Endometrium (tissue), 2 donors: ENCODE measurements around the gene GDPD3.

Experiments
- FAIRE-seq: peaks from 2 replicates; lab custom pipeline; 2012; peaks lifted over from hg19 to GRCh38; lab: Jason Lieb, UNC
- donor health status: control.
- donor health status: control.

The GDPD3 gene

DNA sequence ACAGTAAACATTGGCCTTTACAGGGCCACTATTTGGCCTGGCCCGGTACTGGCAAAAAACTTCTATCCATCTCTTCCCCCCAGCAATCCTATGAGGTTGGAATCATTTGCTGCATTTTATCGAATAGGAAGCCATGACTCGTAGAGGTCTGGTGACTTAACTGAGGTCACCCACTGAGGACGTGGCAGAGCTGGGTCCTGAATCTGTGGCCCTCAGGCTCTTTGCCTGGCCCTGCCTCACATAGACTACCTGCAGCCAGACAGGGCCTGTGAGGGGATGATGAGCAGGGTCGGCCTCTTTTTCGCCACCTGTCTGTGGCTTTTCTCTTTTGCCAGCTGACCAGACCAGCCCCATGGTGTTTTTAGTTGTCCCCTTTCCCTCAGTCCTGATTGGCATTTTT lies 35.7 kb downstream of the GDPD3 start:
- FAIRE-seq, result no peak

DNA sequence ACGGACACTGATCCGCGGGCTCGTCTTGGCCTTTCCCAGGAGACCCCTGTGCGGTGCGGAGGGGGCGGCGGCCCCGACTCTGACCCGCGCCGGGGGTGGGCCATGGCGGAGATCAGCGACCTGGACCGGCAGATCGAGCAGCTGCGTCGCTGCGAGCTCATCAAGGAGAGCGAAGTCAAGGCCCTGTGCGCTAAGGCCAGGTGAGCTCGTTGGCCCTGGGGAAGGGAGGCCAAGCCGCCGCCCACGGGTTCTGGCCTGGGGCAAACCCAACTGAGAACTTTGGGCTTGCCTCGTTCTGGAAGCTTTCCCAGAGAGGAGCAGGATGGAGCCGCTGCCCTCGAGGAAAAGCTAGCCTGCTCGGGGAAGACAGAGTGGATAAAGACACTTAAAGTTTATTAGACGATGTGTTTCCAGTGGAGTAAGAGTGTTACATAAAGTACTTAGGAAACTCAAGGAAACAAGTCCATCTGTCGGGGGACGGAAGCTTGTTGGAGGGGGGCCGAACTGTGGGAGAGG lies 37.0 kb downstream of the GDPD3 start:
- no peak for FAIRE-seq

DNA sequence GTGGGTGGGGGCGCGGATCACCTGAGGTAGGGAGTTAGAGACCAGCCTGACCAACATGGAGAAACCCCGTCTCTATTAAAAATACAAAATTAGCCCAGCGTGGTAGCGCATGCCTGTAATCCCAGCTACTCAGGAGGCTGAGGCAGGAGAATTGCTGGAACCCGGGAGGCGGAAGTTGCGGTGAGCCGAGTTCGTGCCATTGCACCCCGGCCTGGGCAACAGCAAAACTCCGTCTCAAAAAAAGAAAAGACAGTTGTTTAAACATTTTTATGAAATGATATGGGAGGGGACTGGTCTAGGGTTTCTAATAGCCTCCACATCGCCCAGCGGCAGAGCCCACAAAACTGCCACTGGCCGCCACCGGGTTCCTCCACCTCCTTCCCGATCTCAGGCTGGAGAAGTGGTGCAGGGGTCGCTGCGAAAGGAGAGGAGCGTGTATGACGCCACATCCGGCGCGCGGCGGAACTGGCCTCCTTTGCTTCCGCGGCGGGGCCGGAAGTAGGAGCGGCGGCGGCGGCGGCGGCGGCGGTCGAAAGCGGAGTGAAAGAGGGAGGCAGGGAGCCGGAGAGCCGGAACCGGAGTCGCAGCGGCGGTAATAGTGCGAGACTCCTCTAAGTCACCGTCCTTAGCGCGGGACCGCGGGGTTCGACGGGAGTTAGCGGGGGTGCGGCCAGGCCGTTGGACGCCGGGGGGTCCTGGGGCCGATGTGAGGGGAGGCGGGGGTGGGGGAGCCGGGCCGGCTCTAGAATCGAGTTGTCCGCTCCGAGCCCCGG lies 37.6 kb downstream of the GDPD3 start, which contains the start of gene PPP4C:
TSS of gene PPP4C (plus strand) at position 492 of the 773 bp plus-strand sequence. CDS start 384 bp downstream, outside the sequence.
- FAIRE-seq, result no peak

DNA sequence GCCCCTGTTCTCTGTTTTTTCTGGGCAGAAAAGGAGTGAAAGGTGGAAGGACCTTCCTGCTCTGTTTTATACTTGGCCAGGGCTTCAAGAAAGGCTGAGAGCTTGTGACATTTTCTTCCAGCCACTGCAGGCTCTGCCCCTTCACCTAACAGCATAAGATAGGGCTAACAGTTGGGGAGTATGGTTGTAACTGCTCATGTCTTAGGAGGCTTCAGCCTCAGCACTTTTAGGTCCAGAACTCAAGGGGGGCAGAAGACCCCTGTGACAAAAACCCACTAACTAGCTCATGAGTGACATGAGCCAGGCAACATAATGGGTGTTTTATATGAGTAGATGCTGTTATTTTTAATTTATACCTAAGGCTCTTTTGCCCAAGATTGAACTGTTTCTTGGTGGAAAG lies 42.8 kb downstream of the GDPD3 start:
- no peak for FAIRE-seq

DNA sequence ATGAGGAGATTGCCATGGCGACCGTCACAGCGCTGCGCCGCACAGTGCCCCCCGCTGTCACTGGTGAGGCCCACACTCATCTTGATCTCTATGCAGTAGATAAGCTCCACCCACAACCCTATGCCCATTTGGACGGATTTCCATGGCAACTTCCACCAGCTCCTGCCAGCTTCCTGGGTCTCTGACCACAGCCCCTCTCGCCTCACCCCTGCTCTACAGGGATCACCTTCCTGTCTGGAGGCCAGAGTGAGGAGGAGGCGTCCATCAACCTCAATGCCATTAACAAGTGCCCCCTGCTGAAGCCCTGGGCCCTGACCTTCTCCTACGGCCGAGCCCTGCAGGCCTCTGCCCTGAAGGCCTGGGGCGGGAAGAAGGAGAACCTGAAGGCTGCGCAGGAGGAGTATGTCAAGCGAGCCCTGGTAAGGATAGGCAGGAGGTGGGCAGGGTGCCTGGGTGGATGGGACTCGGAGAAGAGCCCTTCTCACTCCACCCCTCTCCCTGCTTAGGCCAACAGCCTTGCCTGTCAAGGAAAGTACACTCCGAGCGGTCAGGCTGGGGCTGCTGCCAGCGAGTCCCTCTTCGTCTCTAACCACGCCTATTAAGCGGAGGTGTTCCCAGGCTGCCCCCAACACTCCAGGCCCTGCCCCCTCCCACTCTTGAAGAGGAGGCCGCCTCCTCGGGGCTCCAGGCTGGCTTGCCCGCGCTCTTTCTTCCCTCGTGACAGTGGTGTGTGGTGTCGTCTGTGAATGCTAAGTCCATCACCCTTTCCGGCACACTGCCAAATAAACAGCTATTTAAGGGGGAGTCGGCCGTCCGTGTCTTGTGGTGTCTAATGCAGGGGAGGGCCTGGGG lies 43.5 kb downstream of the GDPD3 start:
- no peak for FAIRE-seq

DNA sequence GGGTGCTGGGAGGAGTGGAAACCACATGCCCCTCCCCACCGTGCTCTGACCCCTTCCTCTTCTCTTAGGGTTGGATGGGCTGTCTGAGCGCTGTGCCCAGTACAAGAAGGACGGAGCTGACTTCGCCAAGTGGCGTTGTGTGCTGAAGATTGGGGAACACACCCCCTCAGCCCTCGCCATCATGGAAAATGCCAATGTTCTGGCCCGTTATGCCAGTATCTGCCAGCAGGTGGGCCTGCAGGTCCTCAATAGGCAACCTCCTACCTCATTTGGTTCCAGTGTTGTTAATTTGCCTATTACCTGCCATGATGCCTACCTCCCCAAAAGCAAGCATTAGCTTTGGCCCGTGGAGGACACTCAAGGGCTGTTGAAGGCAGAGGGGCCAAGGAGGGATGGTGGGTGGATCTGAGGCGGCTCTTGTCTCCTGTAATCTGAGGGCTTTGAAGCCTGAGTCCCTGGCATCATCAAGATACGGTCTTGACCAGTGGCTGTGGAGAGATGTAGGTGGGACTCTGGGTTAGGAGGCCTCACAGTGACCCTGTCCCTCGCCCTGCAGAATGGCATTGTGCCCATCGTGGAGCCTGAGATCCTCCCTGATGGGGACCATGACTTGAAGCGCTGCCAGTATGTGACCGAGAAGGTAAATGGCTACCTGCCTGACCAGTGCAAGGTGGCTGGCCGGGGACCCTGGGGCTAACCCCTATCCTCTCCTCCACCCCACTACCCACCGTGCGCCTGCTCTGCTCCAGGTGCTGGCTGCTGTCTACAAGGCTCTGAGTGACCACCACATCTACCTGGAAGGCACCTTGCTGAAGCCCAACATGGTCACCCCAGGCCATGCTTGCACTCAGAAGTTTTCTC lies 44.4 kb downstream of the GDPD3 start:
- FAIRE-seq, result no peak

DNA sequence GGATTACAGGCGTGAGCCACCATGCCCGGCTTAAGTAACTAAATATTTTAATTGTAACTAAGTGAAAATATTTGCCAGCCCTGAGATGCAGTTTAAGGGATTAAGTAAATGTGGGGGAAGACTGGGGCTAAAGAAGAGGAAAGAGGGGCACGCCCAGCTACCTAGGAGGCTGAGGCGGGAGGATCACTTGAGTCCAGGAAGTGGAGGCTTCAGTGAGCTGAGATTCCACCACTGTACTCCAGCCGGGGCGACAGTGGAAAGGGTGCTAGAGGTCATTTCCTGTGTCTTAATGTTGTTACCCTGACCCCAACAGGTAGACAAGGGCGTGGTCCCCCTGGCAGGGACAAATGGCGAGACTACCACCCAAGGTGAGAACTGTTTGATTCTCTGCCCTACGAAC lies 45.0 kb downstream of the GDPD3 start:
- FAIRE-seq, result no peak

DNA sequence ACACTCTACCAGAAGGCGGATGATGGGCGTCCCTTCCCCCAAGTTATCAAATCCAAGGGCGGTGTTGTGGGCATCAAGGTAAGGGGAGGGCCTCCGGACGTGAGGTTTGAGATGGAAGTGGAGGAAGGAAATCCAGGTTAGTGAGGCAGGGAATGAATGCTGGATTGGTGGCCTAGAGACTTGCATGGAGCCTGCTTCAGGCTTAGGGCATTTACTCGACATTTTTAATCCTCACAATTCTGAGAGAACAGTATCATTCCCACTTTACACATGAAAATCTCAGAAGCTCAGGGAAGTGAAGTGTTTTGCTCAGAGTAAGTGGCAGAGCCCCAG lies 45.8 kb downstream of the GDPD3 start:
- FAIRE-seq, result no peak

DNA sequence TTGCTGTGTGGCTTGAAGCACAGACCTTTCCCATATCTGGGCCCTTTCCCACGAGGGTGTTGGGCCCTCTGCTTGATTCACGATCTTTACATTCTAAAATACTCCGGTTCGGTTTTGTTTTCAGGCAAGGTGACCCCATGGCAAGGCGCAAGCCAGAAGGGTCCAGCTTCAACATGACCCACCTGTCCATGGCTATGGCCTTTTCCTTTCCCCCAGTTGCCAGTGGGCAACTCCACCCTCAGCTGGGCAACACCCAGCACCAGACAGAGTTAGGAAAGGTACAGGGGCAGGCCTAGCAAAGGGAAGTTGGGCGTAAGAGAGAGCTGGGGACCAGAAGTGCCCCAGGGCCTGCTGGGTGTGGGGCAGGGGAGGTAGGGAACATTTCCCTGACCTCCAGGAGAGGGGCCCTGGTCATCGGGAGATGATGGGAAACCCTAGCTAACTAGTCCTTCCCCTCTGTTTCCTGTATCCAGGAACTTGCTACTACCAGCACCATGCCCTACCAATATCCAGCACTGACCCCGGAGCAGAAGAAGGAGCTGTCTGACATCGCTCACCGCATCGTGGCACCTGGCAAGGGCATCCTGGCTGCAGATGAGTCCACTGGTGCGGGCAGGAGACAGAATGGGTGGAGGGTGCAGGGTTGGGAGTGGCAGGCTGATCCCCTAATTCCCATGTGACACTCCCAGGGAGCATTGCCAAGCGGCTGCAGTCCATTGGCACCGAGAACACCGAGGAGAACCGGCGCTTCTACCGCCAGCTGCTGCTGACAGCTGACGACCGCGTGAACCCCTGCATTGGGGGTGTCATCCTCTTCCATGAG lies 46.4 kb downstream of the GDPD3 start:
- FAIRE-seq, result no peak

DNA sequence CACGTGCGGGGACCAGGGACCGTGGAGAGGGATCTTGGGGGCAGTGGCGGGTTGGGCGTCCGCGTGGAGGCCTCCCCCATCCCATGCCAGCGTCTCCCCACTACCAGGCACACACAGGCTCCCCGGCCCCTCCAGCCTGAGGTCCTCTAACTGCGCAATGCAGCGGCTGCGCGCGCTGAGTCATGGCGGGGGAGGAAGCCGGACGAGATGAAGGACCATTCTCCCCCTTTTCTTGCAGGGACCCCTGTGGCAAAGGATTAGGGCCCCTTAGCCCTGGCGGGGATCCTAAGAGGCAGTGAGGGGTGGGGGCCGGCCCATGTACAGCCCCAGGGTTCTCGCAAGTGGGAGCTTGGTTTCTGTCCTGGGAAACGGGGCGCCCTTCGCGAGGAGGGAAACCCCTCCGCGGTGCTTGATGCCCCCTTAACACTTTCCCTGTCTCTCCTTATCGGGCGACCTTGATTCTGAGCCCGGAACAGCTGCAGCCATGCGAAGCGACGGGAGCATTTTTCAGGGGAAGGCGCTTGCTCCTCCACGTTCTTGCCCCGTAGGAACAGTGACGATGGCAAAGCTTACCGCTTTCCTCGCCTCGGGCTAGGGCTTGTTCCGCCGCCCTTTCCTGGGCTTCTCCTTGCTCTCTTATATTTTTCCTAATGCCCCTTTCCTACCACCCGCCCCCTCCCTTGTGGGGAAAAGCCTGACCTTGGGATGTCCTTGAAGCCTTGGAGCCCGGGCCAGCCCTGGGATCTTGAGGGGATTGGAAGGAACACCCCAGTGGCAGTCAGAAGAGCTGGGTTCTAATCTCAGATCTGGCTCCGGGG lies 47.2 kb downstream of the GDPD3 start:
- no peak for FAIRE-seq

DNA sequence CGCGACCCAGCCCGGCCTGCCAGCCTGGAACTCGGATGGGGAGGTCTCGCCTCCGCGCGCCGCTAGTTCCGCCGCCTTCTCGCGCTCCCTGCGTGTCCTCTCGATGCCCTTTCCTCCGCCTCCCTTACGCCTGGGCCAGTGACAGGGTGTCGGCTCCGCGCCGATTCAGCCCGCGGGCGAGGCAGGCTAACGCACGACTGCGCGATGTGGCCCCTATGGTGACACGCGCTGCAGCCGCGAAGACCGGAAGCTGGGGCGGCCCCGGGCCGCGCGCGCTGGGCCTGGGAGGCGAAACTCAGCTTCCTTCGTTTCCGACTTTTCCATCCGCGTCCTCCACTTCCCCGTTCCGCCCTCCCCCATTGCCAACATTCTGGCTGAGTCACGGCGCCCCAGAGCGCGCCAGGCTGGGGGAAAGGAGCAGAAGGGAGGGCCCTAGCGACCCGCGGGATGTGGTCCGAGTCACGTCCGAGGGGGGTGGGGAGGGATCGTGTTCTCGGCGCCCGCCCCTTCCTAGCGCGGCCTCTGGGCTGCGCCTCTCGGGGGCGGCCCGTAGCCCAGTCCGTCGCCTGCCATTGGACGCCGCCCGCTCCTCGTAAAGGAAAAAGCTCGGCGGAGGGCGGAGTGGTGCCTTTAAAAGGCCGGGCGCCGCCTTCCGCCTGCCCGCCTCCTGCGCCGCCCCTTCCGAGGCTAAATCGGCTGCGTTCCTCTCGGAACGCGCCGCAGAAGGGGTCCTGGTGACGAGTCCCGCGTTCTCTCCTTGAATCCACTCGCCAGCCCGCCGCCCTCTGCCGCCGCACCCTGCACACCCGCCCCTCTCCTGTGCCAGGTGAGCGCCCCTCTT lies 48.0 kb downstream of the GDPD3 start, which contains the start of gene ALDOA:
TSS of gene ALDOA (plus strand) at position 659 of the 841 bp plus-strand sequence. CDS start 1,138 bp downstream, outside the sequence.
- FAIRE-seq, result peak; percentile 68

DNA sequence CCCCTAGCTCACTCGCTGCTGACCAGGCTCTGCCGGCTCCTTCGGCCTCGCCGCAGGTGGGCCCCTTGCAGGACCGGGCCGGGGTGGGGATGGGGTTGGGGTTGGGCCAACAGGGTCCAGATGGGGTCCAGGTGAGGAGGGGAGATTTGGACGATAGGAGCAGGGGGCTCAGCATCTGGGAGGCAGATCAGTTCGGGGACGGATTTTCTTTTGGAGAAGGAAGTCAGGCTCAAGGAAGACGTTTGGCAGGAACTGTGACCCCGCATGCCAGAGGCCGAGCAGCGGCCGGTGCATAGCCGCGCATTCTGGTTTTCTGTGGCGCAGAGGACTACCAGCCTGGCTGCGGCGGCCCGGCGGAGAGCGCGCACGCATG lies 48.6 kb downstream of the GDPD3 start:
- no peak for FAIRE-seq

DNA sequence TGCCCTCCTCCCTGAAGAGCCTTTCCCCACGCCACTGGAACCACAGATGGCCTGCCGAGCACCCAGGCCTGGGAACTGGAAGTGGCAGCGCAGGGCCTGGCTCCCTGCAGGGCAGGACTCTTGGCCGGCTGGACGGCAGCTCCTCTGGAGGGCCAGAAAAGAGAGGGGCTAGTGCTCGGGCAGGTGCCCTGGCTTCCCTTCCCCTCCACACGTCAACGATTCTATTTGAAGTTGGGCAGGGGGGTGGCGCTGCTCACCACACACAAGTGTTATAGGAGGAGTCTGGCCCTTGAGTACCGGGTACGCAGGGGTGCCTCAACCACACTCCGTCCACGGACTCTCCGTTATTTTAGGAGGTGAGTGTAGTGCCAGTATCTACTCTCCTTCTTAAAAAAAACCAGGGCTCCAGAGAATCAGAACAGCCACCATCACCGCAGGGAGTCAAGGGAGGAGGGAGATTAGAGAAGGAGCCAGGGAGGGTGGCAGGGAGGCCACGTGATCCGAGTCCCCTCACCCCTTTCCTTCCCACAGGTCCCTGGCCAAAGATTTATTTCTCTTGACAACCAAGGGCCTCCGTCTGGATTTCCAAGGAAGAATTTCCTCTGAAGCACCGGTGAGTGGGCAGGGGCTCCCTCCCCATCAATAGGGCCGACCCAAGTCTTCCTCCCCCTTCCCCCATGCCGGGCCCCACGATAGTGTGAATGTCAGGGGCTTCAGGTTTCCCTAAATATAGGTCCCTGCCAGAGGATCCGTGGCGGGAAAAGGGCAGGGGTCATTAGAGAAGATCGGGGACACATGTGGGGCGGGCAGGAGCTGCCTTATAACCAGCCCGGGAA lies 49.2 kb downstream of the GDPD3 start:
- no peak for FAIRE-seq

DNA sequence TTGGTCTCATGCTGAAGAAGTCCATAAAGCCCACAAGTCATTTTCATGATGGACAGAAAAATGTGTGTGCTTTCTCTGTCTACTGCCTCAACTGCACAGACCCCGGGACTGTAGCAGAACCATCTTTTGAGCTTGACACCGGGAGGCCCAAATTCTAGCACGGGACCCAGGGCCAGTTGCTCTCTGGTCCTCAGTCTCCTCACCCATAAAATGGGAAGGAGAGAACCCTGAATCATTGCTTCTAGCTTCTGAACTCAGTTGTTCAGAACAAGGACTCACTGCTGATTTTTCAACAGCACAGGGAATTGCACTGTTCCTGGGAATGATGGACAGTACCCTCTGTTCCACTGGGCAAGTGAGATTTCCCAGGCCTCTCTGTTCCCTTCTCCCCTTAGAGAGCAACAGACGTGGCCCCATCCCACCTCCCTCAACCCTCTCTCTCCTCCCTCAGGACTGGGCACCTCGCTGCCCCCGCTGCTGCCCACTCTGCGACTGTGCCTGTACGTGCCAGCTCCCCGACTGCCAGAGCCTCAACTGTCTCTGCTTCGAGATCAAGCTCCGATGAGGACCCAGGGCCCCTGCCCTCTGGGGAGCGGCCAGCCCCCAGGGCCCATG lies 50.0 kb downstream of the GDPD3 start:
- no peak for FAIRE-seq

DNA sequence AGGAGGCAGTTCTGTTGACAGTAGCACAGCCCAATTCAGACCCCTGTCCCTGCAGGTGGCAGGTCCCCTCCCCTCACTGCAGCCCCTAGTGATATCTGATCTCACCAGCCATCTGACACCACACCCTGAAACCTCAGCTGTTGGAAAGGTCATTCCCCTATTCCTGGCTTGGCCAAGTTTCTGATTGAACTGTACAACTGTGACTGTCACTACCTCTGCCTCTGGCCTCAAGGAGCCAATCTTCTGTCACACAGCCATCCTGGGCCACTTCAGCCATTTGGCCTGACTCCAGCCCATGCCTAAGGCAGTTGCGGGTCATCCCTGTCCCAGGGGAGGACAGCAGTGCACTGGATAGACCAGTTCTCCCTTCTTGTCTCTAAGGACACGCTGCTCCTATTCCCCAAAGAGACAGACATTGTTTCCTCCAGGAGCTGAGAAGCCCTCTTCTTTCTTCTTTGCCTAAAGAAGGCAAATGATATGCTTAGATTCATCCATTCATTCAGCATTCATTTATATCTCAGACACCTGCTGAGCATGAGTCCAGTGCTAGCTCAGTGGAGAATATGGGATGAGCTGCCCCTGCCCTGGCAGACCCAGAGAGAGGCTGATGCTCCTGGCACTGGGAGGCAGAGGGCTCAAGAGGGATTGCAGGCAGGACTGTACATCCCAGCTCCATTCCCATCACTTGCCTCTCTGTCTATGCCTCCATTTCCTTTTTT lies 52.3 kb downstream of the GDPD3 start:
- FAIRE-seq, result no peak

DNA sequence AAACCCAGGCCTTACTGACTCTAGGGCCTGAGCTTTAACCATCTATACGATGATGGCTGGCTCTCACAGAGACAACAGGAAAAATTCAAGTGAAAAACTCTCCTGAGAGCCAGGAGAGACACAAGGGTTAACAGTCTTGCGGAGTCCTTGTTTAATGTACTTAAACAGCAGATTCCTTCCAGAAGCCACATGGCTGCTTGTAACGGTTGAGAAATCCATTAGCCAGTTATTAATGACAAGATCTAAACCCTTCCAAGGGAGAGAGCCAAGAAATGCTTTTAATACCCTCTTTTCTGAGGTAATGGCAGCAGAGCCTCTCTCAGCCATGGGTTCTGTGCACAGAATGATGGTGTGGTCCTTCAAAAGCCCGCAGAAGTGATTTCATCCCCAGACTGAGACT lies 53.0 kb downstream of the GDPD3 start:
- FAIRE-seq, result no peak

DNA sequence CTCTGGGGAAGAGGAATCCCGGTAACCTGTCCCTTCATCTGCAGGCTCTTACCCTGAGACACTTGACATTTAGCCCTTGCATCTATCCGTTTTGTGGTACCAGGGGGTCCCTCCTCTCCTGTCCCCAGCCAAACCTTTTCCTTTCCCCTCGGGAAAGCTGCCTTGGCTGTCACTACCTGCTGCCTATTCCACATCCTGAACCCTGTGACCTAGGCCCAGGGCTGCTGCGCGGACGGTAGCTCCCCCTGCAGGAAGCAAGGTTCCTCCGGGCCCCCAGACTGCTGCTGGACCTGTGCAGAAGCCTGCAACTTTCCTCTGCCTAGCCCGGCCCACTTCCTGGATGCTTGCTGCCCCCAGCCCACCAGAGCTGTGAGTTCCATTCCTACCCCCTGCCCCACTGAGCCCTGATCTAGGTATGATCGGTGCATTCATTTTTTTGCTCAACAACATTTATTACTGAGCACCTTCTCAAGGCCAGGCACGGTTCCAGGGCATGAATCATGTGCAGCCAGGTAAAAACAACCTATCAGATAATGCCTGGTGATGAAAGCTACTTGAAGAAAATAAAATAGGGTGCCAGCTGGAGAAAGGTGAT lies 58.3 kb downstream of the GDPD3 start:
- no peak for FAIRE-seq
